Neuronal stem cell (in vitro differentiated cells): ENCODE results near the gene ATP8B4.

Experiments used
- DNase-seq: peaks from one replicate; pipeline ENCODE4 v3.0.0-alpha.2; 2013; ENCODE audit warnings: low spot score
- H2AFZ ChIP-seq: one replicate; pipeline ENCODE4 v1.6.1; 2013; ENCODE audit warnings: mild to moderate bottlenecking, low read length, inconsistent platforms
- H2AK5ac ChIP-seq: 2 replicates; pipeline ENCODE4 v1.6.1; 2013; ENCODE audit warnings: low read depth, mild to moderate bottlenecking, inconsistent platforms, low read length, moderate library complexity, mixed read lengths
- H2BK120ac ChIP-seq: 2 replicates; pipeline ENCODE4 v1.6.1; 2013; ENCODE audit warnings: low read depth, mild to moderate bottlenecking, inconsistent platforms, low read length, moderate library complexity, mixed read lengths
- H2BK12ac ChIP-seq: one replicate; pipeline ENCODE4 v1.6.1; 2013; ENCODE audit warnings: low read length, inconsistent platforms
- H2BK15ac ChIP-seq: 2 replicates; pipeline ENCODE4 v1.6.1; 2013; ENCODE audit warnings: mild to moderate bottlenecking, low read length, inconsistent platforms, mixed read lengths
- H2BK5ac ChIP-seq: one replicate; pipeline ENCODE4 v1.6.1; 2013; ENCODE audit warnings: inconsistent platforms, mild to moderate bottlenecking, low read length, moderate library complexity
- H3K14ac ChIP-seq: one replicate; pipeline ENCODE4 v1.6.1; 2013; ENCODE audit warnings: low read length, inconsistent platforms
- H3K18ac ChIP-seq: 2 replicates; pipeline ENCODE4 v1.6.1; 2013; ENCODE audit warnings: low read length, inconsistent platforms
- H3K23ac ChIP-seq: 2 replicates; pipeline ENCODE4 v1.6.1; 2013; ENCODE audit warnings: low read depth, mild to moderate bottlenecking, mixed read lengths, low read length, inconsistent platforms; ENCODE audit not compliant: poor library complexity
- H3K27ac ChIP-seq: replicated peaks from 3 replicates; pipeline ENCODE4 v1.5.1; 2013; ENCODE audit warnings: low read length, inconsistent platforms
- H3K27me3 ChIP-seq, 3 experiments: 2 replicates each; pipeline ENCODE4 v1.6.1; 2013; ENCODE audit warnings: low read length in 3 of 3, mild to moderate bottlenecking in 2 of 3, inconsistent platforms in 1 of 3, low read depth in 1 of 3, mixed read lengths in 1 of 3, moderate library complexity in 1 of 3; ENCODE audit not compliant: control insufficient read depth in 3 of 3, insufficient read depth in 3 of 3
- H3K36me3 ChIP-seq, 2 donors: replicated peaks in 1 of 2; 2 replicates each; pipeline ENCODE4 v1.6.1; 2013; ENCODE audit warnings: low read length in 2 of 2; ENCODE audit not compliant: control insufficient read depth in 2 of 2, insufficient read depth in 2 of 2
- H3K4ac ChIP-seq: 2 replicates; pipeline ENCODE4 v1.6.1; 2013; ENCODE audit warnings: inconsistent platforms, mild to moderate bottlenecking, low read length, moderate library complexity
- H3K4me1 ChIP-seq, 2 donors: 1 replicate in 1 of 2; 2 replicates in 1 of 2; pipeline ENCODE4 v1.6.1; 2013; ENCODE audit warnings: low read length in 2 of 2, low read depth in 1 of 2; ENCODE audit not compliant: control insufficient read depth in 2 of 2, insufficient read depth in 1 of 2
- H3K4me2 ChIP-seq: one replicate; pipeline ENCODE4 v1.6.1; 2013; ENCODE audit warnings: mild to moderate bottlenecking, low read length, inconsistent platforms; ENCODE audit not compliant: insufficient read depth, poor library complexity, severe bottlenecking
- H3K4me3 ChIP-seq, 2 donors: 2 replicates each; pipeline ENCODE4 v1.5.1; 2013; ENCODE audit warnings: low read length in 2 of 2, mild to moderate bottlenecking in 2 of 2, inconsistent platforms in 1 of 2, moderate library complexity in 1 of 2
- H3K79me1 ChIP-seq: one replicate; pipeline ENCODE4 v1.6.1; 2013; ENCODE audit warnings: low read depth, mild to moderate bottlenecking, inconsistent platforms, low read length, moderate library complexity
- H3K9ac ChIP-seq: one replicate; pipeline ENCODE4 v1.6.1; 2013; ENCODE audit warnings: mild to moderate bottlenecking, low read depth, low read length, inconsistent platforms; ENCODE audit not compliant: poor library complexity
- H3K9me3 ChIP-seq, 2 donors: replicated peaks in 1 of 2; 2 replicates each; pipeline versions ENCODE3 to v1.6.1; 2013; ENCODE audit warnings: low read length in 2 of 2, mild to moderate bottlenecking in 2 of 2, inconsistent platforms in 1 of 2, low read depth in 1 of 2, mixed read lengths in 1 of 2, moderate library complexity in 1 of 2; ENCODE audit not compliant: control insufficient read depth in 2 of 2, insufficient read depth in 1 of 2
- H4K8ac ChIP-seq: one replicate; pipeline ENCODE4 v1.6.1; 2013; ENCODE audit warnings: low read depth, mild to moderate bottlenecking, inconsistent platforms, low read length, moderate library complexity
- H4K91ac ChIP-seq: one replicate; pipeline ENCODE4 v1.6.1; 2013; ENCODE audit warnings: low read length, low read depth, mild to moderate bottlenecking, inconsistent platforms; ENCODE audit not compliant: poor library complexity
- WGBS, 2 donors: extraction: QIAGEN DNeasy Blood & Tissue Kit; methylation state at CpG; one replicate each; pipeline ENCODE4 v1.1.7; 2013; ENCODE audit warnings: missing lambda C conversion rate in 2 of 2, mixed read lengths in 1 of 2; ENCODE audit not compliant: insufficient read length in 2 of 2, insufficient replicate concordance in 1 of 2; ENCODE audit errors: extremely low coverage in 2 of 2; 5-methylcytosine and 5-hydroxymethylcytosine counted together

Gene ATP8B4

DNA sequence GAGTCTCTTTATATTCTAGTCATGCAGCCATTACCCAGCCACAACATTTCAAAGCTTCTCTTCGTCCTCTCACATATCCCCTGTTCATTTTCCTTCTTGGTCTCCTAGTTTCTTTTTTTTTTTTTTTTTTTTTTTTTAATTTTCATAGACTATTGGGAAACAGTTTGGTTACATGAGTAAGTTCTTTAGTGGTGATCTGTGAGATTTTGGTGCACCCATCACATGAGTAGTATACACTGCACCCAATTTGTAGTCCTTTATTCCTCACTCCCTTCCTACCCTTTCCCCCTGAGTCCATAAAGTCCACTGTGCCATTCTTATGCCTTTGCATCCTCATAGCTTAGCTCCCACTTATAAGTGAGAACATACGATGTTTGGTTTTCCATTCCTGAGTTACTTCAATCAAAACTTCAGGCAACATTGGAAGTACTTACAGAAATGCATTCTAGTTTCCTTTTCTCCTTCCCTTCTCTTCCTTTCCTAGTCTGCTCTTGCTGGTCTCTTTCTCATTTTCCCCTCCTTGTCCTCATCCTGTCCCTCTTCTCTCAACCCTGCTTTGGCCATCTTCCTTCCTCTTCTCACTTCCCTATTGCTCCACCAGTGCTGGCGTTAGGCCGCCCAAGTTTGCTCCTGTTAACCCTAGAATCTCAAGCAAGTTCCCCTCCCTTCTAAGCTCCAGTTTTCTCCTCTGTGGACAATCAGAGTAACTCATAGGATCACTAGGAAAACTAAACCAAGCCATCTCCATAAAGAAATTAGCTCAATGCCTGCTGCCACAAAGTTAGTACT is 4.8 kb downstream of the ATP8B4 start:
- Histone ChIP-seq H2AK5ac (no peak overlapping the region), H3K27ac (no peak overlapping the region), H4K8ac (no peak overlapping the region), H3K79me1 (no peaks in the 10 kb centered on the region), H4K91ac (no peak overlapping the region), H3K4me2 (no peak overlapping the region), H3K9ac (no peak overlapping the region), H2BK120ac (no peak overlapping the region), H2BK5ac (no peak overlapping the region), H3K18ac (no peak overlapping the region), H2BK12ac (no peak overlapping the region), H3K9me3 (no peaks in the 10 kb centered on the region), H3K4me3 (no peak overlapping the region), H3K4me1 (peaks cover 0 to under 1% of the 10 kb centered on the region in 2 donors), H3K36me3 (no peaks in the 10 kb centered on the region), H3K27me3 (no peaks in the 10 kb centered on the region), H2BK15ac (no peak overlapping the region), H2AFZ (no peak overlapping the region), H3K4ac (no peak overlapping the region), H3K23ac (no peak overlapping the region), H3K14ac (no peak overlapping the region)
- no CpG with 5 or more reads among the region's 4 CpGs for WGBS, 2 donors
- no peak for DNase-seq

DNA sequence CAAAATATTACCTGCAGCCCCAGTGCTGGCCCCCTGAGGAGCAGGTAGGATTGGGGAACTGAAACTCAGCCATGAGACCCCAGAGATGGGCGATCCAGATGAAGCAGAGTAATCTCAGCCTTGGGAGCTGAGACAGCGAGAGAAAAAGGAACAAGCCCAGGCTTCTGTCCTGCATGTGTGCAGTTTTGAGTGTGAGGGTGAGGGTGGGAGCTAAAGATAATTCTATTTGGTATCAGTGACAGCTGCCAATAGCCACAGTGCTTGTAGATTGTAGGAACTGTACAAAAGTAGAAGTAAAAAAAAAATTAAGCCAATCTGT is 5.9 kb downstream of the ATP8B4 start:
- Histone ChIP-seq H3K14ac (no peak overlapping the region), H2BK5ac (no peak overlapping the region), H3K79me1 (no peaks in the 10 kb centered on the region), H2BK120ac (no peak overlapping the region), H4K91ac (no peak overlapping the region), H3K27me3 (no peaks in the 10 kb centered on the region), H2AK5ac (no peak overlapping the region), H3K4ac (no peak overlapping the region), H3K9me3 (no peaks in the 10 kb centered on the region), H3K4me3 (no peak overlapping the region), H3K27ac (no peak overlapping the region), H2BK12ac (no peak overlapping the region), H3K36me3 (no peaks in the 10 kb centered on the region), H3K4me2 (no peak overlapping the region), H3K18ac (no peak overlapping the region), H4K8ac (no peak overlapping the region), H3K23ac (no peak overlapping the region), H3K4me1 (no peaks in the 10 kb centered on the region), H2BK15ac (no peak overlapping the region), H3K9ac (no peak overlapping the region), H2AFZ (no peak overlapping the region)
- DNase-seq: no peak
- WGBS, 2 donors: no CpG with 5 or more reads among the region's 2 CpGs

GRCh38 chr15:50112488-50113186 is 6.4 kb downstream of the ATP8B4 start:
- 100% methylated on average over 1 of the region's 5 CpGs; no CpG with 5 or more reads in 1 of the 2 donors for WGBS, 2 donors
- no peaks in the 10 kb centered on the region for H3K27me3 ChIP-seq
- no peaks in the 10 kb centered on the region for H3K4me1 ChIP-seq
- no peak overlapping the region for H3K14ac ChIP-seq
- no peaks in the 10 kb centered on the region for H3K9me3 ChIP-seq
- no peak overlapping the region for H3K23ac ChIP-seq
- H2AFZ ChIP-seq: no peak overlapping the region
- H4K8ac ChIP-seq: no peak overlapping the region
- no peak overlapping the region for H3K4ac ChIP-seq
- no peak overlapping the region for H3K4me2 ChIP-seq
- no peak overlapping the region for H3K27ac ChIP-seq
- no peaks in the 10 kb centered on the region for H3K79me1 ChIP-seq
- H3K4me3 ChIP-seq: no peak overlapping the region
- no peak overlapping the region for H3K18ac ChIP-seq
- no peak overlapping the region for H2BK12ac ChIP-seq
- H3K9ac ChIP-seq: no peak overlapping the region
- no peak overlapping the region for H2BK120ac ChIP-seq
- no peak overlapping the region for H2BK15ac ChIP-seq
- DNase-seq: no peak
- H4K91ac ChIP-seq: no peak overlapping the region
- H2BK5ac ChIP-seq: no peak overlapping the region
- H3K36me3 ChIP-seq: no peaks in the 10 kb centered on the region
- no peak overlapping the region for H2AK5ac ChIP-seq

DNA sequence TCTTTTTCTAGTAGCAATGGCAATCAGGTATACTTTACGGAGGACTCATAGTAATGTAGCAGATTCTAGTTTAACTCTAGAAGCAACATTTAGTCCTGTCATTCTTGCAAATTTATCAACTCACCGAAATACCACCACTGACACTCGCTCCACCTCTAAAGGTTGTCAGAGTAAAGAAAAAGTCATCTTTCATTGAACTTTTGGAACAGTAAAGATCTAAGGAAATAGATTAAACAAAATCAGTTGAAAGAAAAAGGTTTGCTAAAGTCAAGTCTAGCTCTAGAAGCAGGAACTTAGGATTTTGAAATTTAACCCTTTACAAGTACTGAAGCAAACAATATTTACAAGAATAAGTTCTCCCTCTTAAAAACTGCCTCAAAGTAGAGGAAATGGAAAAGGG is 8.7 kb downstream of the ATP8B4 start:
- Histone ChIP-seq H3K27ac (no peak overlapping the region), H3K4me2 (no peak overlapping the region), H3K9me3 (no peaks in the 10 kb centered on the region), H2BK5ac (no peak overlapping the region), H3K9ac (no peak overlapping the region), H3K4me3 (no peak overlapping the region), H3K14ac (no peak overlapping the region), H2BK12ac (no peak overlapping the region), H4K91ac (no peak overlapping the region), H2AK5ac (no peak overlapping the region), H4K8ac (no peak overlapping the region), H2BK15ac (no peak overlapping the region), H2BK120ac (no peak overlapping the region), H3K4ac (no peak overlapping the region), H3K18ac (no peak overlapping the region), H3K27me3 (no peaks in the 10 kb centered on the region), H2AFZ (no peak overlapping the region), H3K4me1 (no peaks in the 10 kb centered on the region), H3K36me3 (no peaks in the 10 kb centered on the region), H3K79me1 (no peaks in the 10 kb centered on the region), H3K23ac (no peak overlapping the region)
- DNase-seq: no peak
- no CpG with 5 or more reads among the region's 3 CpGs for WGBS, 2 donors
